Right ventricle myocardium superior (tissue), 1 donor: ENCODE measurements around the gene HS3ST3A1. TPM values are rescaled to one million over a fixed set of nuclear protein-coding genes. Genes with fewer than 3 reads are reported as not detected.
A peak's percentile ranks its signal among the peaks of the same experiment; 100 is the strongest.

ENCODE experiments used
- ATAC-seq: fragments of 200-7000 bp; cut with Tn5 transposase; one replicate; pipeline ENCODE4 v1.9.1; 2020; ENCODE audit warnings: mild to moderate bottlenecking; ENCODE audit not compliant: poor library complexity
- DNase-seq: peaks from one replicate; pipeline ENCODE4 v3.0.0-alpha.2; 2020
- intact Hi-C: fragments of 100-400 bp; cut with DNase I; formaldehyde crosslinking; loops from one replicate; pipeline ENCODE4 v1.11.2; 2022
- total RNA-seq: library from RNA; stranded (reverse); fragmentation: NEBNext Ultra II Directional; extraction: Animal tissue kit (Norgen Biotek cat#: 25700); gene quantifications from one replicate; pipeline ENCODE4 v1.2.1, GENCODE V29; 2021
- donor health status: DM: no; HTN: yes; CAD: no; lungs with severe emphysema.

HS3ST3A1 gene
- total RNA-seq, 1 donor from 2014 or later, result 1.3 TPM

DNA sequence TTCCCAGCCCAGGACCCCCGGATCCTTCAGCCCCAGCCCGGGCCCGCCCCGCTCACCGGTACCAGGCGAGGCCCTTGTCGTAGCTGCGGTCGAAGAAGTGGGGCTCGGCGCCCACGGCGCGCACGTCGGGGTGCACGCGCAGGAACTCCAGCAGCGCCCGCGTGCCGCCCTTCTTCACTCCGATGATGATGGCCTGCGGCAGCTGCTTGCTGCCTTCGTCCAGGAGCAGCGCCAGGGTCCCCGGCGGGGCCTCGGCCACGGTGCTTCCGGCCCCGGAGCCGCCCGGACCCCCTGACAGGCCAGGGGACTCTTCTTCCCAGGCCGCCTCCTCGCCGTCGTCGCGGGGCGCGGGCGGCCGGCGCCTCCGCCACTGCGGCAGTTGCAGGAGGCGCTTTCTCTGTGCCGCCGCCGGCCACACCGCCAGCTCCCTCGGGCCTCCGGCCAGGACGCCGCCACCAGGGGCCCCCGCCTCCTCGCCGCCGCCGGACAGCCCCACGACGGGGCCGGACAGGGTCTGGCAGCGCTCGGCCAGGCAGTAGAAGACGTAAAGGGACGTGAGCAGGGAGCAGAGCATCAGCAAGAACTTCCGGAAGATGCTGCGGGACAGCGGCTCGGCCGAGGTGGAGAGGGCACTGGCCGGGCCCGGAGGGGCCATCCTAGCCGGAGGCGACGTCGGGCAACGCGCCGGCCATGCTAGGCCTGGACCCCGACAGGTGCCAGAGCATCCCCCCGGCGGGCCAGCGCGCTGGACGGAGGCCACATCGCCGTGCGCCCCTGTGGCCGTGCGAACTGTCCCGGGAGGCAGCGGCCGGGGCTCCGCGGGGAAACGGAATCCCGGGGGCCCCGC is 1.0 kb downstream of the HS3ST3A1 start:
- no peak for DNase-seq
- ATAC-seq, result peak; percentile 32

DNA sequence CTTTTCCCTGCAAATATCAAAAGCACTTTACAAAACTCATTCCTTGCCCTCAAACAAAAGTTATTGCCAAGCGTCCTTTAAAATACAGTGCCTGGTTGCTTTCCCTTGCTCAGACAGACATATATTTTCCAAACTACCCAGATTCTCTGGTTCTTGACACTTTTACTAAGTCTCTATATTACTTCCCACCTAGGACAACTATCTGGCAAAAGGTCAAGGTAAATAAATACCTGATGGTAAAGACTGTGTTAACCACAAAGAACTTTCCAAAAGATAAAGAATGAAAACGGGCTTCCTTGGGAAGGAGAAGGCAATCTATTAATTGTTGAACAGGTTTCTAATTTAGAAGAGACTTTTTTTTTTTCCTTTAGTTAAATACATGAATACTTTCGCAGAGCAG is 1.9 kb downstream of the HS3ST3A1 start:
- DNase-seq (no peak), ATAC-seq (no peak)
- intact Hi-C loops, result loop anchor here (5.0 kb wide), 1 partner anchor 263 kb away; no protein-coding TSS in a partner anchor

More for the DNA sequence above, 1.0 kb downstream of the HS3ST3A1 start:
- intact Hi-C loops, result no loop called here

DNA sequence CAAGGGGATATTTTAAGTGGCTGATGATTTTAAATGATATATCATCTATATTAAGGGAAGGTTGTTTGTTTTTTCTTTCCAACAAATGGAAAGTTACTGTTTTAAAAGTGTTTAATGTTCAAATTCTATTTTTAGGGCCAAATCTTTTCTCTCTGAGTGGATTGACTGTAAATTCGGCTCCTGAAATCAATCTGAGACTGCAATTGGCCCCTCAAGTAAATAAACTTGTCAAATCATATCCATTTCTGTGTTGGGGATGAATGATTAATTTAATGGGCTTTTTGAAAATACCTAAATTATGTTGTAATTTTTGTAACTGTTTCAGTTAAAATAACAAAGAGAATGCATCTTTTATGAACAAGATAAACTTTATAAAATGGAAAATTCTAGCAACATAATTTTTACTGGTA is 2.6 kb downstream of the HS3ST3A1 start:
- DNase-seq (no peak), ATAC-seq (no peak)
- intact Hi-C loops, result loop anchor here (5.0 kb wide), 1 partner anchor 262 kb away; no protein-coding TSS in a partner anchor

DNA sequence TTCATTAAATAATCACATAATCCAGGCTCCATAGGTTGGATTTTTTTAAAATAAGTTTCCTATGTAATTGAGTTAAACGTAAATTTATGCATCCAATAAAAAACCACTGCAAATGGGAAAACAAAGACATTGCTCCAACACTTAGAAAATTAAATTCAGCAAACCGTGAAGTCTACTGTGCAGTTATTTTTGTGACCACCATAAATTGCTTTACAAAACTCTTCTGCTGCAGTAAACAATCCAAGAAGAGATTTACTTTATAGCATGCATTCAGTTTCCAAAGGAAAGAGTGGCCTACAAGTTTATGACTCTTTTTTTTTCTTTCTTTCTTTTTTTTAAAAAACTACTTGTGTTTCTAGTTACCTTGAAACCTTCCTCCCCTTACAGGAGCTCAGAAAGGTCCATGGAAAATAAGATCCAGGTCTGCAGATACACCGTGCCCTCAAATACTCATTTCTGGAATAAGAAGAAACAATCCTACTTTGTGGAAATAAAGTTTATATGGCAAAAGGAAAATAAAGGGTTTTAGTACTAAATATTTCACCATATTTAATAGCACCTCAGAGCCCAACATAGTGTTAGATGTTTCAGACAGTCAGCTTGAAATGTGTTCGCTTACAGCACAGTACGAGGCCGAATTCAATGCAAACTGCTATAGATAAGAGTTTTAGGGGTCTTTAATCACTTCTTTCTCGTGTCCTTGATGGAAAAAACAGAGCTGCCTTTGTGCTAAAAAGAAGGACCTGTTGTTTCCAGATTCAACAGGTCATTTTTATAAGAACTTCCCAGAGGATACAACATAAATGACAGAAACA is 3.2 kb downstream of the HS3ST3A1 start:
- intact Hi-C loops, result loop anchor here (5.0 kb wide), 1 partner anchor 261 kb away; no protein-coding TSS in a partner anchor
- ATAC-seq (no peak), DNase-seq (no peak)

DNA sequence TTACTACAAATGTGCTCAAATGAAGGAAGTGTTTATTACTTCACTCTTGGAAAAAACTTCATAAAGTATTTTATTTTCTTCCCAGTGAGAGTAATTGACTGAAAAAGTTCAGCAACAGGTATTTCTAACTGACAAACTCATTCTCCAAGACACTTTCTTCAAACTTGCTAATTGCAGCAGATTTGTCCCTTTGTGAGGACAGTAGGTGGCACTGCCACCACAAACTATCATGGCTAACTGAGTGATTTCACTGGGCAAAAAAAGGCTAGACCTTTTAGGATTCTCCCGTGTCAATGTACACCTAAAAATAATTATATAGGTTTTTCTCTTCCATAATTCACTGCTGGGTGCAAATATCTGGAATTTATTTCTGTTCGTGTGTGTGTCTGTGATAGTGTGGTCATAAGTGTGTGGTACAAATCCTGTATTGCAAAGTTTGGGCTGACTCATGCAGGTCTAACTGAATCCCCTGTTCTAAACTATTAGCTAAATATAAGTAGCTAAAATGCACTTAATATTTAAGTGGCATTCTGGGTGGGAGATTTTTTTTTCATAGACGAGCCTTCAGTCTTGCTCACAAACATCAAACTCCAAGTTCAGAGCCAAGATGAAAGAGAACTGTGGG is 3.9 kb downstream of the HS3ST3A1 start:
- ATAC-seq, result no peak
- DNase-seq, result no peak

DNA sequence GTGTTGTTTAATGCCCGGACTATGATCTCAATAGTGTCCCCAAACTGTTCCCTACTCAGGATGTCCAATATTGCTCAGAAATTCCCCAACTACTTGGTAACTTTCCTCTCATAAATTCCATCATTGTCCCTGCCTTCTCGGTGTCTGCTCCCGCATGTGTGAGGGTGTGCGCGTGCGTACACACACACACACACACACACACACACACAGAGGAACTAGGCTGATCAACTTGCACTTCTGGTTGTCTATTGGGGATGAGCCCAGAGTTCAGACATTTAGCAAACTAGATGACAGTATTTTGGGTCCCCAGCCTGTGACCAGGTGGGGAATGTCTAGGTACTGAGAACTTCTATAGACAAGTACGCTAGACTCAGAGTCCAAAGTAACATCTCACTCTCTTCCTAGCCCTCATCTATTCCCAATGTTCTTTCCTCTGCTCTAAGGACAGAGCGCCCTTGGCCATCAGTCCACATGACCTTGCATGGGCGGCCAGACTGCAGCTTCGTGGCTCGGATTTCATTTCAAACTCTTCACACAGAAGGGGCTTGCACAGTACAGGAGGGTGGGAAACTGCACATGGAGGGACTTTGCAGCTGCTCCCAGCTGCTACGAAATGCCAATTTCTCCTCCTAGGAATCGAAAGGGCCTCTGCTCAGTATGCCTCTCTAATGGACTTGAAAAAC is 5.3 kb downstream of the HS3ST3A1 start:
- ATAC-seq (no peak), DNase-seq (no peak)
- intact Hi-C loops, result loop anchor here (2.0 to 5.0 kb wide), 2 partner anchors 259 to 706 kb away; no protein-coding TSS in a partner anchor

More for the DNA sequence above, 3.9 kb downstream of the HS3ST3A1 start:
- intact Hi-C loops, result loop anchor here (2.0 to 5.0 kb wide), 2 partner anchors 261 to 705 kb away; no protein-coding TSS in a partner anchor

DNA sequence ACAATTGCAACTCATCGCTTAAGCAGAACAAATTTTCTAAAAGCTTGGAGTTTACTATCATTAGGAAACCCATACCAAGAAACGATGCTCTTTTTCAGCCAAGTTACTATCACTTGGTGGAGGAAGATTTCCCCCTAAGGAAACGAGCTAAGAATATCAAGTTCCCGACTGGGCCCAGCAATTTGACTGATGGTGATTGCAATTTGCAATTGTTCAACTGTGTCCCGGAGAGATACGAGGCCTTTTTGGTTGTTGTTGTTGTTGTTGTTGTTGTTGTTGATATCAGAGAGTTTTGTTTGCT is 6.2 kb downstream of the HS3ST3A1 start:
- DNase-seq (no peak), ATAC-seq (no peak)
- intact Hi-C loops, result loop anchor here (5.0 kb wide), 1 partner anchor 258 kb away; no protein-coding TSS in a partner anchor

DNA sequence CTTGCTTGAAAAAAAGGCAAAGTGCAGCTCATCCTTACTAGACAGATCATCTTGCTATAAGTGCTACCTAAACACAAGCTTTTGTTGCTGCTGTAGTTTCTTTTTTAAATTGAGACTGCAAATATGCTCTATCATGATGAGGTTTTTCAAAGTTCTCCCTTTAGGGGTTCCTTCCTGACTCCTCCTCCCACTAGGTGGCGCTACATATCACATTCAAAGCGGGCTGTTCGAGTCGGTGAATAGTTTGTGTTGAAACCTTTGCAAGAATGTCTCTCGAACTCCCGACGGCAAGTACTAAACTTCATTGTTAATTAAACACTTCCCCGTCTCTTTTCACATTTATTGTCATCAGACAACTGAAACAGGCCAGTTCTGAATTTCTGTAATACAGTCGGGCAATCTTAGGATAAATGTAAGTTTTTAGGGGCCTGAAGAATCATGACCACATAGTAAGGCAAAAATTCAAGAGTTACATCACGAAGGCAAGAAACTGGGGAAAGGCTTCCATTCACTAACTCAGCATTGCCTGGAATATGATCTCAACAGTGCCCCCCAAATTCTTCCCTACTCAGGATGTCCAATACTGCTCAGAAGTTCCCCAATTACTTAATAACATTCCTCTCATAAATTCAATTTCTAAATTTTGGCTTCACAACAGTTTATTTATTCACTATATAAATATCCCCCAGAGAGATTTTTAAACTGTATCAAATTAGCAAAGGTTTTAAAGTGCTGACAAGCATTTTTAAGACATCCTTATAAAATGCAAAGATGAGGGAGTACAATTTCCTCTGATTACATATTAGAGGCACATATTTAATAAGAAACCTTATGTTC is 6.7 kb downstream of the HS3ST3A1 start:
- ATAC-seq (peak; percentile 91), DNase-seq (no peak)
- intact Hi-C loops, result loop anchor here (5.0 kb wide), 1 partner anchor 258 kb away; no protein-coding TSS in a partner anchor

DNA sequence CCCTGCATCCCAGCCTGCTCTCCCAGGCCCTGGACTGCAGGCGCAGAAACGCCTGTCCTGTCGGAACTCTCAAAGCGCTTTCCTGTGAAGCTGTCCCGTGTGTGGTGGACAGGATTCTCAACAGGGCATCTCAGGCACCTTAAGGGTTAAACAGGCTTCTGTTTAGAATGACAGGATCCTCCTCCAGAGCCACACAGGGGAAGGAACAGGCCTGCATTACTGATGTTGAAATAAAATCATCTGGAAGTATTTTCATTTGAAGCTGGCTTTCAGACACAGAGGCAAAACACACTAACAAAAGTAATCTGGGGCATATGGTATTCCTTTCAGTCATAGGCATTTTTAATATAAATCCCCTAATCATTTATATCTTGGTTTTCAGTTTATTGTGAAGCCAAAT is 7.4 kb downstream of the HS3ST3A1 start:
- ATAC-seq, result no peak
- intact Hi-C loops, result no loop called here
- no peak for DNase-seq

DNA sequence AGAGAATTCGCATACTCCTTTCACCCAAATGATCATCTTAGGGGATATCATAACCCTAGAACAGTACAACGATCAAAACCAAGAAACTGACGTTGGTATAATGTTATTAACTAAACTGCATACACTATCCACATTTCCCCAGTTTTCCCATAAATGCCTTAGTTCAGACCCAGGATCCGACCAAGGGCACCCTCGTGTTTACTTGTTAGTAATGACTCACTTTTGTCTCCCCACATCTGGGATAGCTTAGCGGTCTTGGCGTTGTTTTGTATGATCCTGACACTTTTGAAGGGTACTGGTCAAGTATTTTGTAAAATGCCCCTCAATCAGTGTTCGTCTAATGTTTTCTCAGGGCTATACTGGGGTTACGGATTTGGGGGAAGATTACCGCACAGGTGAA is 8.0 kb downstream of the HS3ST3A1 start:
- no peak for DNase-seq
- no peak for ATAC-seq
- intact Hi-C loops, result no loop called here

DNA sequence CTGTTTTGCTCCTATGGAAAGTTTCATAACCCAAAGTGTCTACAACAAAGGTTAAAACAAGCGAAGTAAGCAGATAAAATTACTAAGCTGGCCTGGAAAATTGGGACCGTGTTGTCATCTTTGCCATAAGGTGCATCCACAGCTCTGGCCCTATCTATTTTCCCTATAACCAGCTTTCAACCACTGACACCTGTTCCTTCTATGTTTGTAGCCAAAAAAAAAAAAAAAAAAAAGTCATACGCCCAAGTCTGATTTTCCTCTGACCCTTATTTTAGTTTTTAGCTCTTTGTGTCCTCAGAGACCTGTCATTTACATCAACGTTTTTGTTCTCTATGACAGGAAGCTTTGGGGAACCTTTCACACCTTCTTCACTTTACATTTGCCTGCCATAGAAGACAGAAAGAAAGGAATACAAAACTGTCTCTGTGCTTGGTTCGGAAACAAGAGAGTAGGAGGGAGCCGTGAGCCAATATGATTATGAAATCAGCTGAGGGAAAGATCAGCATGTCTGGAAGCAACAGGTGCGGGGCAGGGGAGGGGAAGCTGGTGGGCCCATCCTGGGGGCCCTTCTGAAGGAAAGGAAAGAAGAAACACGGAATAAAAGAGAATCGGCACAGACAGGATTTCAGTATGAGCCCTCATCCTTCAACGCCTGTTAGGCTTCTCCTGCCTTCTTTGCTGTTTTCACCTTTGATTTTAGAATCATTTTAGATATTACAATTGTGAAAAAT is 8.5 kb downstream of the HS3ST3A1 start:
- intact Hi-C loops, result no loop called here
- ATAC-seq, result no peak

DNA sequence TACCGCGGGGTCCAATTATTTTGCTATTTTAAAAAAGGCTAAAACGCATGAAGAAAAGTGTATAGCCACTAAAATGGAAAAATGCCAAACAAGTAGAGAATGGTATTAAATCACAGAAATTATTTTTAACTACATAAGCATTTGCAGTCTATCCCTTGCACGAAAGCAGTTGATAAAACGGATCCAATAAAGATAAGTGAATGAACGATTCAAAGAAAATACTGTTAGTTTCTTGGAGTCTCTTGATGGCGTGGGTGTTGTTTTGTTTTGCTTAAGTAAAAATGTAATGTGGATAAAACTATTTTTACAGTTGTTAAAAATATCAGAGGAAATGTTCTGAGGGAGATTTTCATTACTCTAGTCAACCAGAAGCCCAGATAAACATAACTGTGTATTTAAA is 9.3 kb downstream of the HS3ST3A1 start:
- ATAC-seq, result no peak
- intact Hi-C loops, result no loop called here
- no peak for DNase-seq

More for the DNA sequence above, 8.5 kb downstream of the HS3ST3A1 start:
- DNase-seq, result no peak

DNA sequence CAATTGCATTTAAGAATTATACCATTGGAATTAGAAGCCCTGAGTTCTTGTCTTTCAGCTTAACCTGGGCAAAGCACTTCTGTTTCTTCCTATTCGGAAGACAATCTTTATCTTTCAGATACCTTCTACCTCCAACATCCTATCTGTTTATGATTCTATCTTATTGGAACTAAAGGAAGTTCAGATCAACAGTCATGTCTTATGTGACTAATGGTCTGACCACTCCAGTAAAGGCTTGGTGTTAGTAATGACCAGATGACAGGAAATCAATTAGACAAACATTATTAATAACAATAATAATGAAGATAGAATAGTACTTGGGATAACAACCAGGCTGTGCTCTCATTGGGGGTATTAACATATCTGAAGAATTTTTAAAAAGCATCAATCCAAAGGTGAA is 11.3 kb downstream of the HS3ST3A1 start:
- no peak for DNase-seq
- intact Hi-C loops, result no loop called here
- no peak for ATAC-seq

DNA sequence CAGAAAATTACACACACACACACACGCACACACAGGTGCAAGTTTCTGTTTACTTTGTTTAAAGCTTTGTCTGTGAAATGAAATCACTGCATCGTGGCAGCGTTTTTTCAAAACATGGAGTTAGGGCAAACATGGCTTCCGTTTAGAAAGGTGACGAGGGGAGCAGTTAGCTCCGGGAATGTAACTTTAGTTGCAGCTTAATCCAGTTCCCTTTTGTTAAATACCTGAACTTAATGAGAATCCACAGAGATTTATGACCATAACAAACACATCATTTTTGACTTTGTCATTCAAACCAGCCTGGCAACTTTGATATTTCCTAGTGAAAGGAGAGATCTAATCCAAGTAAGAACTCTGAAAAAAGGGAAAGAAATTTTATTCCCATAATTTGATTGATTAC is 12.1 kb downstream of the HS3ST3A1 start:
- no peak for ATAC-seq
- no peak for DNase-seq
- intact Hi-C loops, result loop anchor here (10.0 kb wide), 1 partner anchor 1335 kb away; no protein-coding TSS in a partner anchor

DNA sequence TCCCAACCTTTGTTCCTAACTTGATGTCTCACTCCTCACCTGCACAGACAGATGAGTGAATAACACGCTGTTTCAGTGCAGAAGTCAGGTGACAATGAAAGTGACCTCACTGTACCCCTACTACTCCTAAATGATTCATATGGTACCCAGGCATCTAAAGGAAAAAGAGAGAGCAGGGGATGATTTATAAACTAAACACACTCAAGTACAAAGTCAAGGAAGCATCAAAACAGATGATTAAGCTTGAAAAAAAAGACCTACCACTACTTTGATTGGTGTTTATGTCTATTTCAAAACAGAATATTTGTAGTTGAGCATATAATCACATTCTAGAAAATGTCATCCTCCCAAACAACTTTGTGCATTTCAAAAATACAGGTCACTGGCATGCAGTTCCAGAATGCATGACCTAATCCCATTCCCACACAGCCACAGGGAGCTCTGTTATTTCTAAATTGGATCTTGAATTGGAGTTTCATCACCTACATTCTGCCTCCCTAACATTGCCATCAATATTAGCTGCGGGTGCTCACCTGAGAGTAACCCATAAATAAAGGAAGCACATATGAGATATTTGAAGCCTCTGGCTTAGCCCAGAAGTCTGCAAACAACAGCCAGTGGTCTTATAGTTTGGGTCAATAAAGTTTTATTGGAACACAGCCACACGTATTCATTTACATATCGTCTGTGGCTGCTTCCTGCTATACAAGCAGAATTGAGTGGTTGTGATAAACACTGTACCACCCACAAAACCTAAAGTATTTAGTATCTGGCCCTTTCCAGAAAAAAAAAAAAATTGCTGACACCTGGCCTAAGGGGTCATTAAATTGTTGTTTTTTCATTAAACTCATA is 14.0 kb downstream of the HS3ST3A1 start:
- DNase-seq (no peak), ATAC-seq (no peak)
- intact Hi-C loops, result loop anchor here (10.0 kb wide), 1 partner anchor 1337 kb away; no protein-coding TSS in a partner anchor

DNA sequence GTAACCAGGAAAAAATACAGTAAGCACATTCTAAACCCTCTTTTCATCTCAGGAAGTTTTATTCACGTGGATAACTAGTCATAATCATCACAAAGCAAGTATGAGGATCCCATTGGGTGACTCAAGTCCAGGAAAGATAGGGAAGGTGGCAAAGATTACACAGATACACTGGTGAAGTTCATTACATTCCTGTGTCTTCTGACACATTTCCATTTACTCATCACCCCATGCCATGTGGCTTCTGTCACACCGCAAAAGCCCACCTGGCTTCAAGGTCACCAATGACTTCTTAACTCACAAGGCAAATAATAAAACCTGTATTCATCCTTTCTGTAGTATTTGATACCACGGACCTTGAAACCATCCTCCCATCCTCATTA is 17.0 kb downstream of the HS3ST3A1 start:
- intact Hi-C loops, result loop anchor here (10.0 kb wide), 1 partner anchor 1340 kb away; no protein-coding TSS in a partner anchor
- ATAC-seq, result no peak
- DNase-seq, result no peak
